ENCODE results near the gene TGDS. TPM values are rescaled to one million over a fixed set of nuclear protein-coding genes. Genes with fewer than 3 reads are reported as not detected.

TGDS gene
- polyA plus RNA-seq, 3 donors, result 18.4 to 23.5 (median 19.5) TPM

Other genes starting within 250 kb of the TGDS start
- under 1 TPM; 0.17 to 0.65 (median 0.26) TPM for gene DCT, start 116.5 kb downstream of the TGDS start, polyA plus RNA-seq (ENCODE audit: insufficient read length in 3 of 3)
- 1 to 10 TPM; 7.3 to 8.3 (median 7.6) TPM for gene GPR180, start 5.7 kb upstream of the TGDS start, polyA plus RNA-seq (ENCODE audit: insufficient read length in 3 of 3)
- under 1 TPM; 0.10 to 0.33 (median 0.29) TPM for gene SOX21, start 116.4 kb upstream of the TGDS start, polyA plus RNA-seq (ENCODE audit: insufficient read length in 3 of 3)

All from renal pelvis (tissue), 3 donors.